Panc1 (cell line): ENCODE data around the gene GDF2. TPM values are rescaled to one million over a fixed set of nuclear protein-coding genes. Genes with fewer than 3 reads are reported as not detected.

Experiments used
- ATAC-seq: fragments of 200-7000 bp; cut with Tn5 transposase; 2 replicates; pipeline ENCODE4 v1.9.1; 2020; ENCODE audit warnings: mild to moderate bottlenecking, moderate library complexity
- BruUV-seq: library from RNA; stranded (reverse); fragments of 400-500 nt; replicated peaks from 2 replicates; lab custom pipeline; 2021; lab: Mats Ljungman, UMichigan
- CTCF ChIA-PET: fragments of 300-600 bp; sonication (Branson Sonifier 250); formaldehyde crosslinking; loops from one replicate; lab custom pipeline; 2022; ENCODE audit warnings: antibody characterized with exemption; lab: Charles Lee
- POLR2A ChIA-PET: fragments of 300-600 bp; sonication (Branson Sonifier 250); formaldehyde crosslinking; loops from one replicate; lab custom pipeline; 2022; ENCODE audit warnings: antibody characterized with exemption; lab: Charles Lee
- DNase-seq: peaks from one replicate; pipeline ENCODE4 v3.0.0-alpha.2; 2010; ENCODE audit warnings: low read depth, low spot score
- H3K27ac ChIP-seq: 2 replicates; pipeline ENCODE4 v1.5.1; 2011; ENCODE audit warnings: mild to moderate bottlenecking, low read length, inconsistent platforms
- H3K27me3 ChIP-seq: fragments of 200-500 bp; sonication (Bioruptor generic); 2 replicates; pipeline ENCODE4 v1.6.0; 2014; ENCODE audit warnings: low read length, inconsistent platforms; ENCODE audit not compliant: control insufficient read depth, insufficient read depth
- H3K36me3 ChIP-seq: fragments of 200-500 bp; sonication (Bioruptor generic); 2 replicates; pipeline ENCODE4 v1.5.1; 2014; ENCODE audit warnings: inconsistent platforms, mild to moderate bottlenecking, low read length, moderate library complexity; ENCODE audit not compliant: control insufficient read depth, insufficient read depth
- H3K4me1 ChIP-seq: 2 replicates; pipeline ENCODE4 v1.5.1; 2011; ENCODE audit warnings: inconsistent platforms, mild to moderate bottlenecking, low read length, moderate library complexity; ENCODE audit not compliant: control insufficient read depth, insufficient read depth
- H3K4me3 ChIP-seq, 2 experiments: 2 replicates each; pipeline ENCODE4 v1.5.1; 2011 to 2012; ENCODE audit warnings: low read depth in 2 of 2, low read length in 2 of 2, mild to moderate bottlenecking in 2 of 2, inconsistent platforms in 1 of 2, moderate library complexity in 1 of 2
- H3K9me3 ChIP-seq: fragments of 200-500 bp; sonication (Bioruptor generic); 2 replicates; pipeline ENCODE4 v1.5.1; 2014; ENCODE audit warnings: low read depth, mild to moderate bottlenecking, inconsistent platforms, low read length, moderate library complexity; ENCODE audit not compliant: control insufficient read depth, insufficient read depth
- POLR2AphosphoS5 ChIP-seq: IDR thresholded peaks from 2 replicates; pipeline ENCODE4 v1.6.1; 2012; ENCODE audit warnings: mild to moderate bottlenecking, low read depth, low read length, moderate library complexity
- REST ChIP-seq, 2 experiments: IDR thresholded peaks; 2 replicates each; pipeline ENCODE4 v1.6.1; 2011 to 2012; ENCODE audit warnings: low read depth in 2 of 2, control low read depth in 1 of 2, low read length in 1 of 2, mild to moderate bottlenecking in 1 of 2, moderate library complexity in 1 of 2; ENCODE audit not compliant: insufficient read depth in 1 of 2
- SIN3A ChIP-seq: IDR thresholded peaks from 2 replicates; pipeline ENCODE4 v1.6.1; 2012; ENCODE audit warnings: low read depth, mild to moderate bottlenecking, low read length, moderate library complexity, borderline replicate concordance; ENCODE audit not compliant: insufficient read depth
- TCF7L2 ChIP-seq: IDR thresholded peaks from 2 replicates; pipeline ENCODE4 v1.6.1; 2011; ENCODE audit warnings: mild to moderate bottlenecking, low read depth, low read length, inconsistent platforms
- in situ Hi-C: cut with HindIII; loops from 2 replicates; pipeline ENCODE4 v1.10.0; 2016; ENCODE audit warnings: low sequenced_read_pairs, low pct_unique_long_range_greater_than_20kb
- intact Hi-C: fragments of 100-400 bp; cut with micrococcal nuclease; formaldehyde crosslinking; loops from one replicate; pipeline ENCODE4 v1.10.0; 2022; ENCODE audit not compliant: unreplicated experiment
- total RNA-seq: library from RNA; stranded (reverse); gene quantifications from one replicate; pipeline ENCODE4 v1.2.1, GENCODE V29; 2021; ENCODE audit not compliant: unreplicated experiment
- TF ChIP-seq, protein P1 (sequence below): fragments of 450-650 bp; IDR thresholded peaks from 2 replicates; pipeline ENCODE4 v1.5.1; 2017; ENCODE audit warnings: mild to moderate bottlenecking

Gene GDF2
- total RNA-seq, 1 experiment from 2014 or later, result not detected

- intact Hi-C loops, result no loop called here
- Histone ChIP-seq H3K36me3 (no peaks in the 10 kb centered on the region), H3K27me3 (no peaks in the 10 kb centered on the region), H3K27ac (no peak overlapping the region), H3K9me3 (no peaks in the 10 kb centered on the region), H3K4me3 (no peak overlapping the region), H3K4me1 (no peaks in the 10 kb centered on the region)
- POLR2A ChIA-PET, result no interaction called here
- CTCF ChIA-PET, result interaction anchor here (1.0 to 1.6 kb wide), 2 partner anchors 9 to 13 kb away, joined by 3 read pairs; partner anchors contain the start of gene ZNF488
- no peak for DNase-seq
- no TSS peak for BruUV-seq
- TF ChIP-seq, protein P1, sequence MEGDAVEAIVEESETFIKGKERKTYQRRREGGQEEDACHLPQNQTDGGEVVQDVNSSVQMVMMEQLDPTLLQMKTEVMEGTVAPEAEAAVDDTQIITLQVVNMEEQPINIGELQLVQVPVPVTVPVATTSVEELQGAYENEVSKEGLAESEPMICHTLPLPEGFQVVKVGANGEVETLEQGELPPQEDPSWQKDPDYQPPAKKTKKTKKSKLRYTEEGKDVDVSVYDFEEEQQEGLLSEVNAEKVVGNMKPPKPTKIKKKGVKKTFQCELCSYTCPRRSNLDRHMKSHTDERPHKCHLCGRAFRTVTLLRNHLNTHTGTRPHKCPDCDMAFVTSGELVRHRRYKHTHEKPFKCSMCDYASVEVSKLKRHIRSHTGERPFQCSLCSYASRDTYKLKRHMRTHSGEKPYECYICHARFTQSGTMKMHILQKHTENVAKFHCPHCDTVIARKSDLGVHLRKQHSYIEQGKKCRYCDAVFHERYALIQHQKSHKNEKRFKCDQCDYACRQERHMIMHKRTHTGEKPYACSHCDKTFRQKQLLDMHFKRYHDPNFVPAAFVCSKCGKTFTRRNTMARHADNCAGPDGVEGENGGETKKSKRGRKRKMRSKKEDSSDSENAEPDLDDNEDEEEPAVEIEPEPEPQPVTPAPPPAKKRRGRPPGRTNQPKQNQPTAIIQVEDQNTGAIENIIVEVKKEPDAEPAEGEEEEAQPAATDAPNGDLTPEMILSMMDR, result no peak
- TF ChIP-seq REST (IDR thresholded peaks at IDR 0.05; ENCODE audit: insufficient read depth in 1 of 2, low read depth in 2 of 2, low read length in 1 of 2) (no peak), TCF7L2 (no peak), POLR2AphosphoS5 (no peak), SIN3A (no peak)
- in situ Hi-C loops, result no loop called here
- ATAC-seq, result no peak
Measured at GRCh38 chr10:47374611-47375536, 52.6 kb downstream of the GDF2 start.

- intact Hi-C loops, result no loop called here
- DNase-seq (no peak), ATAC-seq (no peak)
- Histone ChIP-seq H3K4me1 (no peaks in the 10 kb centered on the region), H3K4me3 (no peak overlapping the region), H3K27ac (no peak overlapping the region), H3K36me3 (no peaks in the 10 kb centered on the region), H3K27me3 (no peaks in the 10 kb centered on the region), H3K9me3 (no peaks in the 10 kb centered on the region)
- in situ Hi-C loops, result no loop called here
- ChIA-PET POLR2A (no interaction called here), CTCF (interaction anchor here (0.6 kb wide), 1 partner anchor 30 kb away, joined by 3 read pairs; no protein-coding TSS in a partner anchor)
- TF ChIP-seq POLR2AphosphoS5, result no peak
- TF ChIP-seq REST (IDR thresholded peaks at IDR 0.05; ENCODE audit: insufficient read depth in 1 of 2, low read depth in 2 of 2, low read length in 1 of 2), result no peak
- TF ChIP-seq TCF7L2, result no peak
- TF ChIP-seq SIN3A, result no peak
- TF ChIP-seq, protein P1, result no peak
- BruUV-seq, result no TSS peak
Measured at GRCh38 chr10:47376522-47377220, 54.4 kb downstream of the GDF2 start.
